Progenitor cell of endocrine pancreas (in vitro differentiated cells): ENCODE data around the gene TMEM144. TPM values are rescaled to one million over a fixed set of nuclear protein-coding genes. Genes with fewer than 3 reads are reported as not detected.

Experiments
- DNase-seq: peaks from one replicate; pipeline ENCODE4 v3.0.0; 2021; ENCODE audit warnings: low spot score; ENCODE audit not compliant: unreplicated experiment
- H3K27ac Mint-ChIP-seq: 2 replicates; pipeline ENCODE4 v1.8.0; 2021; ENCODE audit warnings: mild to moderate bottlenecking, moderate library complexity, mixed read lengths
- H3K27me3 Mint-ChIP-seq: 2 replicates; pipeline ENCODE4 v1.8.0; 2021; ENCODE audit warnings: mixed read lengths
- H3K36me3 Mint-ChIP-seq: 2 replicates; pipeline ENCODE4 v1.8.0; 2022; ENCODE audit warnings: mixed read lengths; ENCODE audit not compliant: insufficient read depth
- H3K4me1 Mint-ChIP-seq: 2 replicates; pipeline ENCODE4 v1.8.0; 2021; ENCODE audit warnings: low read depth, mixed read lengths
- H3K4me3 Mint-ChIP-seq: 2 replicates; pipeline ENCODE4 v1.8.0; 2021; ENCODE audit warnings: low read depth, mild to moderate bottlenecking, moderate library complexity, mixed read lengths
- H3K9me3 Mint-ChIP-seq: 2 replicates; pipeline ENCODE4 v1.8.0; 2021; ENCODE audit warnings: low read depth, mixed read lengths
- total RNA-seq: library from RNA; stranded (reverse); gene quantifications from 2 replicates; pipeline ENCODE4 v1.2.1, GENCODE V29; 2021
- TF ChIP-seq, protein P1 (sequence below): fragments of 200-600 bp; sonication (generic); IDR thresholded peaks from one replicate; pipeline ENCODE4 v1.5.0; 2021; ENCODE audit warnings: antibody characterized with exemption, mild to moderate bottlenecking; ENCODE audit not compliant: unreplicated experiment

The TMEM144 gene
- total RNA-seq, 1 donor from 2014 or later = 11.9 TPM

- H3K27ac Mint-ChIP-seq = peak overlapping the region; percentile 77
- H3K4me1 Mint-ChIP-seq = peaks cover 12% of the 10 kb centered on the region
- DNase-seq = no peak
- no peaks in the 10 kb centered on the region for H3K27me3 Mint-ChIP-seq
- TF ChIP-seq, protein P1, sequence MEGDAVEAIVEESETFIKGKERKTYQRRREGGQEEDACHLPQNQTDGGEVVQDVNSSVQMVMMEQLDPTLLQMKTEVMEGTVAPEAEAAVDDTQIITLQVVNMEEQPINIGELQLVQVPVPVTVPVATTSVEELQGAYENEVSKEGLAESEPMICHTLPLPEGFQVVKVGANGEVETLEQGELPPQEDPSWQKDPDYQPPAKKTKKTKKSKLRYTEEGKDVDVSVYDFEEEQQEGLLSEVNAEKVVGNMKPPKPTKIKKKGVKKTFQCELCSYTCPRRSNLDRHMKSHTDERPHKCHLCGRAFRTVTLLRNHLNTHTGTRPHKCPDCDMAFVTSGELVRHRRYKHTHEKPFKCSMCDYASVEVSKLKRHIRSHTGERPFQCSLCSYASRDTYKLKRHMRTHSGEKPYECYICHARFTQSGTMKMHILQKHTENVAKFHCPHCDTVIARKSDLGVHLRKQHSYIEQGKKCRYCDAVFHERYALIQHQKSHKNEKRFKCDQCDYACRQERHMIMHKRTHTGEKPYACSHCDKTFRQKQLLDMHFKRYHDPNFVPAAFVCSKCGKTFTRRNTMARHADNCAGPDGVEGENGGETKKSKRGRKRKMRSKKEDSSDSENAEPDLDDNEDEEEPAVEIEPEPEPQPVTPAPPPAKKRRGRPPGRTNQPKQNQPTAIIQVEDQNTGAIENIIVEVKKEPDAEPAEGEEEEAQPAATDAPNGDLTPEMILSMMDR = no peak
- H3K4me3 Mint-ChIP-seq = no peak overlapping the region
- peaks cover 4% of the 10 kb centered on the region for H3K9me3 Mint-ChIP-seq
- peaks cover 3% of the 10 kb centered on the region for H3K36me3 Mint-ChIP-seq
Observed at GRCh38 chr4:158208963-158209640, 1.2 kb upstream of the TMEM144 start.

DNA sequence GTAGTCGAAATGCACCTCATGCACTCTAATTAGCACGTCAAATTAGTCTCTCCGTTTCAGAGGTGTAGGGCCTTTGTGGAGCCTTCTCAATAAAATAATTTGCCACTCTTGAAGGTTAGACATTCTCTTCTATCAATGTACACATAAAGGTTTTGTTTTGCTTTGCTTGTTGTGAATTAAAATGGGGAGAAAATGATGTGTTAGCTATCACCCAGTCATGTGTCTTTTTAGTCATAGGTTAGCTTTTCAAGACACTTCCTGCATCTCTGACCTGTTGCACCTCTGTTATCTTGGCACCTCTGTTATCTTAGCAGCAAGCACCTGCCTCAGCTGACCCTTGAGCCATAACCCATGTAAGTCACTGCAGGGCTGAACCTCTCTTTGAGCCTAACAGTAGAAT lies 936 bp downstream of the TMEM144 start:
- H3K4me3 Mint-ChIP-seq = peak overlapping the region; percentile 83
- peaks cover 12% of the 10 kb centered on the region for H3K4me1 Mint-ChIP-seq
- peak overlapping the region; percentile 85 for H3K27ac Mint-ChIP-seq
- H3K9me3 Mint-ChIP-seq = no peaks in the 10 kb centered on the region
- H3K27me3 Mint-ChIP-seq = no peaks in the 10 kb centered on the region
- TF ChIP-seq, protein P1 = no peak
- peaks cover 8% of the 10 kb centered on the region for H3K36me3 Mint-ChIP-seq
- DNase-seq = no peak

GRCh38 chr4:158213466-158213865 lies 3.2 kb downstream of the TMEM144 start:
- Mint-ChIP-seq H3K27me3 (no peaks in the 10 kb centered on the region), H3K4me1 (peaks cover 12% of the 10 kb centered on the region)

DNA sequence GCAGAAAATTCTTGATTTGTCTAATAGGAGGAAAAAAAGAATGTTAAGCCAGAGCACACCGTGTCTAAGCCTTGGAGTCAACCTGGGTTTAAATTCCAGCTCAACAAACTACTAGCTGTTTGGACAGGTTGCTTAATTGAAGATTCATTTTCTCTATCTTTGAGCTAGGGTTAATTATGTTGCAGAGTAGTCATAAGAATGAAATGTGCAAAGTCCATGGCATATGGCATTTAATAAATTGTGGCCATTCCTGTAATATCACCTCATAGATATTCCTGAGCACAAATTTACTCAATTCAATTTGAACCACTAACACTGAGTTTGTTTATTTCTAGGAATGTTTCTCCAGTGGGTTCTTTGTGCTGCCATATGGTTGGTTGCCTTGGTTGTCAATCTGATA lies 4.6 kb downstream of the TMEM144 start:
- no peak for DNase-seq
- Mint-ChIP-seq H3K9me3 (no peaks in the 10 kb centered on the region), H3K36me3 (peaks cover 8% of the 10 kb centered on the region), H3K27me3 (no peaks in the 10 kb centered on the region), H3K4me1 (peaks cover 12% of the 10 kb centered on the region), H3K27ac (no peak overlapping the region), H3K4me3 (no peak overlapping the region)
- TF ChIP-seq, protein P1 = no peak

More at GRCh38 chr4:158213466-158213865, 3.2 kb downstream of the TMEM144 start:
- no peak overlapping the region for H3K27ac Mint-ChIP-seq
- no peaks in the 10 kb centered on the region for H3K9me3 Mint-ChIP-seq
- TF ChIP-seq, protein P1 = no peak
- H3K4me3 Mint-ChIP-seq = no peak overlapping the region
- H3K36me3 Mint-ChIP-seq = peaks cover 8% of the 10 kb centered on the region
- DNase-seq = no peak

DNA sequence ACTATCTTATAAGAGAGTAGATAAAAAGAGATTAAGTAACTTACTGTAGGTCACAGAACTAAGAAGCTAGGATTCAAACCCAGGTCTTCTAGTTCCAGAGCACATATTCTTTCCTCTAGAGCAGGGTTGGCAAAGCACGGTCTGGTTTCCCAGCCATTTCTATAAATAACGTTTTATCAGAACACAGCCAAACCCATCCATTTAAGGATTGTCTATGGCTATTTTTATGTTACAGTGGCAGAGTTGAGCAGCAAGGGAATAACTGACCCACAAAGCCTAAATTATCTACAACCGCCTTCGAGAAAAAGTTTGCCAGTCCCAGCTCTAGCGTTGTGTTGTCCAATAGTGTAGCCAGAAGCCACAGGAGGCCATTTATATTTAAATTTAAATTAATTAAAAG lies 7.5 kb downstream of the TMEM144 start:
- TF ChIP-seq, protein P1 = no peak
- Mint-ChIP-seq H3K27me3 (no peaks in the 10 kb centered on the region), H3K4me1 (no peaks in the 10 kb centered on the region), H3K4me3 (no peak overlapping the region), H3K9me3 (no peaks in the 10 kb centered on the region), H3K36me3 (peaks cover 9% of the 10 kb centered on the region), H3K27ac (no peak overlapping the region)
- DNase-seq = no peak
